Ovary (tissue), 3 donors: Measurements from ENCODE around the gene RIC1.

ENCODE experiments used
- EP300 ChIP-seq: sonication (generic); formaldehyde crosslinking; IDR thresholded peaks from one replicate; pipeline ENCODE4 v1.6.1; 2017; ENCODE audit warnings: antibody characterized with exemption
- POLR2A ChIP-seq: fragments of 450-650 bp; IDR thresholded peaks from one replicate; pipeline ENCODE4 v1.6.1; 2017; ENCODE audit warnings: antibody characterized with exemption, mild to moderate bottlenecking, moderate library complexity
- TF ChIP-seq, protein P1 (sequence below), 3 donors: fragments of 450-650 bp in 2 of 3; fragments of 200-600 bp in 1 of 3; IDR thresholded peaks; one replicate each; pipeline versions ENCODE4 v1.5.1 to v1.8.0; 2016 to 2022; ENCODE audit warnings: antibody characterized with exemption in 3 of 3, mild to moderate bottlenecking in 1 of 3
- donor health status: DM: no; HTN: no; CAD: no.

DNA sequence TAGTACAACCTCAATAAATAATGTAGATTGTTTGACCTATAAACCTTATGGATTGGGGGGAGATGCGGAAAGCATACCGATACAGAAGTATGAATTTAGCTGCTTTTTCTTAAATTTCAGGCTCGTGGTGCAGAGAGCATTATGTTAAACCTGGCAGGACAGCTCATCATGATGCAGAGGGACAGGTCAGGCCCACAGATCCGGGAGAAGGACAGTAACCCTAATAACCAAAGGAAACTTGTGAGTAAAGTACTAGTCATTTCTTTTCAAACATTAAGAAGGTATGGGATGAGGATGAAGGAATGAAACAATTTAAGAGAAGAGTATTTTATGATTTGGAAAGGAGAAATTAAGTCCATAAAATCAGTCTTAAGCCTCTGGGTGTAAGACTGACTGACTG lies 133.5 kb downstream of the RIC1 start:
- TF ChIP-seq, protein P1, sequence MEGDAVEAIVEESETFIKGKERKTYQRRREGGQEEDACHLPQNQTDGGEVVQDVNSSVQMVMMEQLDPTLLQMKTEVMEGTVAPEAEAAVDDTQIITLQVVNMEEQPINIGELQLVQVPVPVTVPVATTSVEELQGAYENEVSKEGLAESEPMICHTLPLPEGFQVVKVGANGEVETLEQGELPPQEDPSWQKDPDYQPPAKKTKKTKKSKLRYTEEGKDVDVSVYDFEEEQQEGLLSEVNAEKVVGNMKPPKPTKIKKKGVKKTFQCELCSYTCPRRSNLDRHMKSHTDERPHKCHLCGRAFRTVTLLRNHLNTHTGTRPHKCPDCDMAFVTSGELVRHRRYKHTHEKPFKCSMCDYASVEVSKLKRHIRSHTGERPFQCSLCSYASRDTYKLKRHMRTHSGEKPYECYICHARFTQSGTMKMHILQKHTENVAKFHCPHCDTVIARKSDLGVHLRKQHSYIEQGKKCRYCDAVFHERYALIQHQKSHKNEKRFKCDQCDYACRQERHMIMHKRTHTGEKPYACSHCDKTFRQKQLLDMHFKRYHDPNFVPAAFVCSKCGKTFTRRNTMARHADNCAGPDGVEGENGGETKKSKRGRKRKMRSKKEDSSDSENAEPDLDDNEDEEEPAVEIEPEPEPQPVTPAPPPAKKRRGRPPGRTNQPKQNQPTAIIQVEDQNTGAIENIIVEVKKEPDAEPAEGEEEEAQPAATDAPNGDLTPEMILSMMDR (IDR thresholded peaks at IDR 0.05) = no peak
- TF ChIP-seq POLR2A (no peak), EP300 (no peak)
